Right ventricle myocardium superior (tissue), 1 donor: Measurements from ENCODE around the gene CEP70. TPM values are rescaled to one million over a fixed set of nuclear protein-coding genes. Genes with fewer than 3 reads are reported as not detected.
"Not testable (repeated sequence)": the region's sequence is repeated elsewhere in the genome, so short reads cannot be mapped to it uniquely, and the experiment has no call there.

Experiments used
- ATAC-seq: fragments of 200-7000 bp; cut with Tn5 transposase; one replicate; pipeline ENCODE4 v1.9.1; 2020; ENCODE audit warnings: mild to moderate bottlenecking; ENCODE audit not compliant: poor library complexity
- DNase-seq: peaks from one replicate; pipeline ENCODE4 v3.0.0-alpha.2; 2020
- intact Hi-C: fragments of 100-400 bp; cut with DNase I; formaldehyde crosslinking; loops from one replicate; pipeline ENCODE4 v1.11.2; 2022
- total RNA-seq: library from RNA; stranded (reverse); fragmentation: NEBNext Ultra II Directional; extraction: Animal tissue kit (Norgen Biotek cat#: 25700); gene quantifications from one replicate; pipeline ENCODE4 v1.2.1, GENCODE V29; 2021
- donor health status: DM: no; HTN: yes; CAD: no; lungs with severe emphysema.

The CEP70 gene
- total RNA-seq, 1 donor from 2014 or later, result 19.0 TPM

DNA sequence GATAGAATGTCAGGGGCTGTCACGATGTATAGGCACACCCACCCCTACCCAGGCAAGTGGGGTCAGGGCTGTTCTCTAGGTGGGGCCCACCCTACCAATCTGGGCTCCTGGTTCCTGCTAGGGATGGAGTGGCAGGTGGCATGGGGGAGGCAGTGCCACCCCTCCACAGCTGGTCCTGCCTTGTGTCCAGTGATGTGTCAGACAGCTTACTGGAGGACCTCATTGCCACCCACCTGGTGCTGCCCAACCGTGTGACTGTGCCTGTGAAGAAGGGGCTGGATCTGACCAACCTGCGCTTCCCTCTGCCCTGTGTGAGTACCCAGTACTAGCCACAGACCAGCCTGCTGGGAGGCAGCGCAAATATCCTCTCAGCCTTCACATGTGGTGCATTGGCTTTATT, 132.2 kb downstream of the CEP70 start:
- intact Hi-C loops, result no loop called here
- DNase-seq, result no peak
- no peak for ATAC-seq

DNA sequence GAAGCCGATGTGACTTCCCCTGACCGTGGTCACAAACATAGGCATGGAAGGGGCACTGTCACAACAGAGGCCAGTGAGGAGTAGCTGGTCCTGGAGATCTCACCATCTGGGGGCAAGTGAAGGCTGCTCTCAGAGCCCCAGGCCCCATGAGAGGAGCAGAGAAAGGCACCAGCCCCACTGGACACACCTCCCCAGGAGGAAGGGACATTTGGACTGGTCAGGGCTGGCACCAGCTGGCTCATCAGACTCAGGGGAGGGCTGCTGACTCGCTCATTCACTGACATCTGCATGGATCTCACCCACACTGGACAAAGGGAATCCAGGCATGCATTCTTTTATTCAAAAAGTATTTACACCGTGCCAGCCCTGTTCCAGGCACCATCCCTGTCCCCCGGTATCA, 132.8 kb downstream of the CEP70 start:
- intact Hi-C loops, result no loop called here
- no peak for ATAC-seq
- DNase-seq, result no peak

DNA sequence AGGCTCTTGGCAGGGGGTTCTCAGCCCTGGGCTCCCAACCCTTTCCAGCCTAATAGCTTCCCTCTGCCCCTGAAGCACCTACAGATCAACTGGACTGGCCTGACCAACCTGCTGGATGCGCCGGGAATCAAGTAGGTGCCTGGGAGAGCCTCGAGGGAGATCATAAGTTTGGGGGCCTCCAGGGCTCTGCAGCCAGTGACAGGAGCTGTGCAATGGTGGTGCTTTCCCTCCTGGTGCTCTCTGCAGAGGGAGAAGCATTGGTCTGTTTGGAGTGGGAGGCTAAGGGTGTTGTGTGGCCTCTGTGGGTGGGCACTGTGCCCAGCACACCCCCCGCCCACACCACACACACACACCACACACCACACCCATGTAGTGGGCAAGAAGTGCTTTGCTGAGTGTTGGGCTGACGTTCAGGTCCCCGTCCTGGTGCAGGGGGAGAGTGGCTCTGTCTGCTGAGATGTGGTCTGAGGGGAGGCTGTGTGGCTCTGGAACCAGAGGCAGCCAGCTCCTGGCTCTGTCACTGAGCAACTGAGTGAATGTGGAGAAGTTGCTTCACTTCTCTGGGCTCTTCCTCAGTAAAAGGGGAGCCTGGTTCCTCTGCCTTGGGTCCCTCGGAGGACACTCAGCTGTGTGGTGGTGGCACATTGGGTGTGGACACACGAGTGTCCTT, 133.4 kb downstream of the CEP70 start:
- intact Hi-C loops, result no loop called here
- ATAC-seq (no peak), DNase-seq (no peak)

DNA sequence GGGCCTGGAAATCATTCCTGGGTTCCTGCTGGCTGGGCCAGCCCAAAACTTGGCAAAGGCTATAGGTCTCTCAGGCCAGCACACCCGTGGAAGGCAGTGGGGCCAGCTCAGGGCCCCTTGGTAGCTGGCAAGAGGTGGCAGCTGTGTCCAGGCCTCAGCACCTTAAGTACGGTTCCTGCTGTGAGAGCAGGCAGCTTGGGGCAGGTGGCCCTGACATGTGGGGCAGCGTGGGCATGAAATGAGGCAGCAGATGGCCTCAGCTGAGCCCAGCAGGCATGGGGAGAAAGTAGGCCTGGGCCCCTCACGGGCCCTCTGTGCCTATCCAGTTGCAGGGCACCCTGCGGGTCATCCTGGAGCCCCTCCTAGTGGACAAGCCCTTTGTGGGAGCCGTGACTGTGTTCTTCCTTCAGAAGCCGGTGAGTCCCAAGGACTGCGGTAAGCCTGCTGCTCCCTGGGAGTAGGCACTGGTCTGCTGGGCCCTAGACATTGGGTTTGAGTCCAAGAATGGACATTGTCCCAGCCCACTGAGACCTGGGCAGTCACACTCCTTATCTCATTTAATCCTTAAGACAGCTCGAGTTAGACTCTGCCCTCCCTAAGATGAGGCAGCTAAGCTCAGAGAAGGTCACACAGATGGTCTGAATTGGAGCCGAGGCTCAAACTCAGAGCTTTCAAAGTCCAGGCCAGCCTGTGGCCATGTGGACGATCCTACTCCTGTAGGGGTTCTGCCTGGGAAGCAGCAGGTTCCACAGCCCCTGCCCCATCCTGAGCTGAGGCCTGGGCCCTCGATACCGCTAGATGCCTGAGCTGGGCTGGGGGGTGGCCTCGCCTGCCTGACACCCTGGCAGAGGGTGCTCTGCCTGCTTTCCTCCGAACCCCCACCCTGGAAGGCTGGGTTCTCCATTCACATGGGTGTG, 134.2 kb downstream of the CEP70 start:
- DNase-seq (no peak), ATAC-seq (peak; percentile 64)
- intact Hi-C loops, result no loop called here

DNA sequence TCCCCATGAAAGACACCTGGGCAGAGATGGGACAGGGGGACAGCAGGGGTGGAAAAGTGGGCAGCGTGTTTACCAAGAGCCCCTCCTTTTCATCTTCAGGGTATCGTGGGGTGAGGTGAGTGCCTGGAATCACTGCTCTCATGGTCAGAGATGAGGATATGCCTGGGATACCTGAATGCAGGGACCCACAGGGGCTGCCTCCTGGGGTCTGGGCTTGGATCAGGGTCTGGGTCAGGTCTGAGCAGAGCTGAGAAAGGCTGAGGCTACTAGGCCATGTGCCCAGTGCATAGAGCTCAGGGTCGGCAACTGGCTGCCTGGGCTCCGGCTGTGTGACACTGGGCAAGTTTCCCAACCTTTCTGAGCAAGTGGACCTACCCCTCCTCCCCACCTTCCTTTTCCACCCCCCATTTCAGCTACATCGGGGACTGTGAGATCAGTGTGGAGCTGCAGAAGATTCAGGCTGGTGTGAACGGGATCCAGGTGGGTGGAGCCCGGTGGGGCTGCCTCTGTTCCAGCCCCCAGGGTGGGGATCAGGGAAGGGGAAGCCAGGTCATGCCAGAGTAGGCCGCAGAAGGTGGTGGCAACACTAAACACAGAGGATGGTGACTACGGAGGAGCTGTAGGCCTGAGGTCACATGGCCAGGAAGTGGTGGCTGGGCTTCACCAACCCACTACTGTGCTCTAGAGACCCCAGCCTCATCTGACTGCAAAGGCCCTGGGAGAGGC, 135.1 kb downstream of the CEP70 start:
- intact Hi-C loops, result no loop called here
- ATAC-seq, result no peak

DNA sequence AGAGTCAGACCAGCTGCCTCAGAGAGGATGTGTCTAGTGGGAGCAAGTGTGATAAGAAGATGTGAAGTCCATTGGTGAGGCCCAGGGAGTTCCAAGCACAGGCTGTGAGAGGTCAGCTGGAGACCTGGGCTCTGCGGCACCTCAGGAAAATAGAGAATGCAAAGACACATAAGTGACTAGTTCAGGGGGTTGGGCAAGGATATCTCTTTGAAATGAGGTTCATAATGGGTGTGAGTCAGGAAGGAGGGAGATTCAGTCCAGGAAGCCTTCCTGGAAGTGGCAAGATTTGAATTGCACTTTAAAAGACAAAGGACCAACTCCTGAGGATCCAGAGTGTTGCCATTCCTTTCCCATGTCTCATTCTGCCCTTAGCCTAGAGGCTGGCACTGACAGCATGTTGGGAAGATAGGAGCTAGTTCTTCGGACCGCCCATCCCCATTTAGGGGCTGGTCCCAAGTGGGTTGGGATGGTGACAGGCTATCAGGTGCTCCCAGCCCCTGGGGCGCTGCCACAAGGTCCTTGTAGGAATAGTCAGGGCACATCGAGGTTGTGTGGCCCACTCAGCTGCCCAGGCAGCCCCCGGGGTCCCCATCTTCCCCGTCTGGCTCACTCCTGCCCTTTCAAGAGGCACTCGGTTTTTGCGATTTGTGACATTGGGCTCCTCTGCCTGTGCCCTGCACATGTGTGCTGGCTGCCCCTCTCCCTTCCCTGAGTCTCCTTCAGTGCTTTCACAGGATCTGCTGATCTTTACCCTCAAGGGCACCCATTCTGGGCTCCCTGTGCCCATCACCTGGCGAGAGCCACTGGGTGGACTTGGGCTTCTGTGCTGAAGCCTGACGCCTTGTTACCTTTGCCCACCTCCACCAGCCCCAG, 136.0 kb downstream of the CEP70 start:
- intact Hi-C loops, result no loop called here
- peak; percentile 21 for ATAC-seq
- no peak for DNase-seq

More for the DNA sequence above, 135.1 kb downstream of the CEP70 start:
- no peak for DNase-seq

DNA sequence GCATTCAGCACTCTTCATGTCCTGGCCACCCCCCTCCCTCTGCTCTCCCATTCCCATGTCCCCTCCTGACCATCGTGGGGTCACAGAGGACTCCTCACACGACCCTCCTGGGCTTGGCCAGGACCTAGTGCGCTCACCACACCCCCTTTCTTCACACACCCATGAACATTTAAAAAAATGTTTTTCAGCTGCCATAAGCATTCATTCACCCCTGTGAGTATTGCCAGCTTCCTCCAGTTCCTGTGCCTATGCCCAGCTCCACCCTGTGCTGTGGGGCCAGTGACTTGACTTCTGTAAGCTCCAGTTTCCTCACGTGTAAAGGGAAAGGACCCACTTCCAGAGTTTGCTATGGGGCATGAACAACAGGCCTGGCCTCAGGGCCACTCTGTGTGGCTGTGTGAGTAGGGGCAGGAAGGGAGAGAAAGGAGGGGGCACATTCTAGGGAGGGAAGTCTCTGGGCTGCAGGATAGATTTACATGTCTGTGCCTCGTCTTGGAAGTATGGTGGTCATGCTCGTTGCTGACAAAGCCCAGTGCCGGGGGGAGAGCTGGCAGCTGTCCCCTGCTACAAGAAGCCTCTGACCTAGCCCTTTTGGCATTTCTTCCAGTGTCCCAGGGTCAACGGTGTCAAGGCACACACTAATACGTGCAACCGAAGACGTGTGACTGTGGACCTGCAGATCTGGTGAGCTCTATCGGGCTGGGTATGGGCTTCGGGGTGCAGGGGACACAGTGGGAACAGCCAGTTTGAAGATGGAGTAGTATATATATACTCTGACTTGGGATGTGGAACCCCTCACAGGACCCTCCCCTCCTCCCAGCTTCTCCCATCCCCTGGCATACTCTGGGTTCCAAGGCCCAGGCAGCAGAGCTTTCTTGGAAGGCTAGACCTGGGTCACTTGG, 136.8 kb downstream of the CEP70 start:
- ATAC-seq (no peak), DNase-seq (no peak)
- intact Hi-C loops, result no loop called here

DNA sequence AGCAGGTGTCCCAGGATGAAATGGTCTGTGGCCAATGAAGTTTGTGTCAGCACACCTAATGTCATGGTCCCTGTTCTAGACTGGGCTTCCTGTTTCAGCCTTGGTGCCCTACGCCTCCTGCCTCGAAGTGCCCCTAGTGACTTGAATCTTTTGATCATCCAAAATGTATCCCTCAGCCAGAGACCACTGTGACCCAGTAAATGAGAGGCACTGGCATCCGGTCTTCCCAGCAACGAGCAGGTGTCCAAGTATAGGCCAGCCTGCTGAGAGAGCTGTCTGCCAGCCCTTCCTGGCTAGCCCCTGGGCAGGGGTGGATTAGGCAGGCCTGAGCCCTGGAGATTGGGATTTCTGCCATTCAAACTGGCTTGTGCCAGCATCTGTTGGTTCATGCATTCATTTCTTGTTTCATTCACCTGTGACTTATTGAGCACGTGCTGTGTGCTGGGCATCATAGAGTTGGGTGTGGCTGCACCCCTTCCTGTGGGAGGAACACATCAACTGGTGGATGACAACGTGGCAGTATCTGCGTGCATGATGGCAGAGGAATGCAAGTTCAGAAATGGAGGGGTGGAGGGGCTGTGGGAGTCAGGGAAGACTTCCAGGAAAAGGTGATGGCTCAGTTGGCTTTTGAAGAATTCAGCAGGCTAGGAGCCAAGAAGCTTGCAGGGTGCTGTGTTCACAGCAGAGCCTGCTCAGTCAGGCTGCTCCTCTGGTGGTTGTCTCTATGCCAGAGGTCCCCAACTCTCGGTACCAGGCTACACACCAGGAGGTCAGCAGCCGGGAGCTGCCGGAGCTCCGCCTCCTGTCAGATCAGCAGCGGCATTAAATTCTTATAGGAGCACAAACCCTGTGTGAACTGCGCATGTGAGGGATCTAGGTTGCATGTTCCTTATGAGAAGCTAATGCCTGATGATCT, 138.0 kb downstream of the CEP70 start:
- ATAC-seq (no peak), DNase-seq (no peak)
- intact Hi-C loops, result no loop called here

DNA sequence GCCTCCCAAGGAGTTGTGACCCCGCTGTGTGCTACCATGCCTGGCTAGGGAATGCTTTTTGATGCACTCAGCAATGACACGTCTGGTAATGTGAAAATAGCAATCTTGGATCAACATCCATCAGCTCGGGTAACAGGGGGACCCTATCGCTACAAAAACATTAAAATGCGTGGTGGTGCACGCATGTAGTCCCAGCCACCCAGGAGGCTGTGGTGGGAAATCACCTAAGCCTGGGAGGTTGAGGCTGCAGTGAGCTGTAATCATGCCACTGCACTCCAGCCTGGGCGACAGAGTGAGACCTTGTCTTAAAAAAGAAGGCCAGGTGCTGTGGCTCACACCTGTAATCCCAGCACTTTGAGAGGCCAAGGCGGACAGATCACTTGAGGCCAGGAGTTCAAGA, 140.1 kb downstream of the CEP70 start:
- intact Hi-C loops, ATAC-seq, DNase-seq: not testable (repeated sequence)

DNA sequence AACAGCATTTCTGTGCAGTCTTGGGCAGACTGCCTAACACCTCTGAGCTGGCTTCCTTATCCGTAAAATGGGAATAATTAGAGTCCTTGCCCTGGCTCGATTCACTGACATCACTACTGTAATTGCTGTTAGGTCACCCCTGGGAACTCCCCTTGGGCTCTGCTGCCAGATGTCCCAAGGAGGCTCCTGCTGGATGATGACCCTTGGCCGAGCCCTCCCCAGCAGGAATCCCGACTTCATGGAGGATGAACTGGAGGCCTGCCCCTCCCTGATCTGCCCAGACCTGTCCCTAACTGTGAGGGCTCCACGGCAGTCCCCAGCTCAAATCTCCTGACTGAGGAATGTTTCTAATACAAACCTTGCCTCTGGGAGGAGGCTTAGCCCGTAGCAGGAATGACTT, 141.6 kb downstream of the CEP70 start:
- intact Hi-C loops, result no loop called here
- no peak for DNase-seq

DNA sequence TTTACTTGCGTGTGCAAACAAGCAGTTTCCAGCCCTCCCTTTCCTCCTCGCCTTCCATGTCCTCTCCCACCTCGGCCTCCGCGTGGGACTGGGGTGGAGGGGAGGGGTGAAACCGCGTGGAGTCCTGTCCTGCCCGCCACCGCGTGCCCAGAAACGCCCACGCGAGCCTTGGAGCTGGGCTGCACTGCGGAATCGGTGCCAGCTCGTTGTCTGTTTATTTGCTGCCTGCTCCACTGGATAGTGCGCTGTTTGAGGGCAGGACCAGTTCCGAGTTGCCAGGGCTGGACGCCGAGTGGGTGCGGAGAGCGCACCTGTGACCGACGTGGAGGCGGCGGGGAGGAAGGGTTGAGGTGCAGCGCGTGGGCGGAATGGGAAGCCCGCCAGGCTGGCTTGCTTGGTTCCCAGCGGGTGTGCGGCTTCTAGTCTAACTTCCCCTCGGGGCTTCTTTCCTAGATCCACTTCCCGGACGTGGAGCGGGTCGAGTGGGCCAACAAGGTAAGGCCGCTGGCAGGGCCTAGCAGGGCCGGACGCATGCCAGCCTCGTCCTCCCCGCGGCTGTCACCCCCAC, 142.4 kb downstream of the CEP70 start:
- ATAC-seq, result no peak
- intact Hi-C loops, result no loop called here
- DNase-seq, result no peak

More for the DNA sequence above, 141.6 kb downstream of the CEP70 start:
- no peak for ATAC-seq

DNA sequence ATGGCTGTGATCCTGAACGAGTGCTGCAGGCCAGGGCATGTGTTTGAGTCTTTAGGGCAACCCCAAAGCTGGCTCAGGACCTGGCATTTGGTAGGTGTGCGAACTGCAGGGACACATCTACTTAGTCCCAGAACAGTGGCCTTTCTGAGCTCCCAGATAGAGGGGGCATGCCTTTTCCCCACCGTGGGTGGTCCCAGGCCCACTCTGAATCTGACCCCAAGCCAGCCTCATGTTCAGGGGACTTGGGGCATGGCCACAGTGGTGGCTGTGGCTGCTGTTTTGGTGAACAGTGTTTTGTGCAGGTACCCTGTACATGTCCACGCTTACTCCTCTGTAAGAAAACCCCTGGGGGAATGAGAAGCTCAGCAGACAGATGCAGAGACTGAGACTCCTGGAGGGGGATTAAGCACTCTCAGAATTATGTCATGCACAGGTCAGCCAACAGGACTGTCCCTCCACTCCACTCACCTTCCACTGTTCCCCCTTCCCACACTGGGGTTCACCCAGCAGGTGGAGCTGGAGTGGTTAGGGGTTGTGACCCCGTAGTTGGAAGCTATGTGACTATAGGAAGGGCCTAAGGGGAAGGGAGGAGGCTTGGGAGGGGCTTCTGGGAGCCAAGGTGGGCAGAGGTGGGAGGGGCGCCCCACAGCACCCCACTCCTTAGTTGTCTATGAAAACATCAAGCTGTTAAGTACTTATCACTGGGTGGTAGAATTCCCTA, 143.2 kb downstream of the CEP70 start:
- intact Hi-C loops, result no loop called here
- DNase-seq, result no peak
- no peak for ATAC-seq

DNA sequence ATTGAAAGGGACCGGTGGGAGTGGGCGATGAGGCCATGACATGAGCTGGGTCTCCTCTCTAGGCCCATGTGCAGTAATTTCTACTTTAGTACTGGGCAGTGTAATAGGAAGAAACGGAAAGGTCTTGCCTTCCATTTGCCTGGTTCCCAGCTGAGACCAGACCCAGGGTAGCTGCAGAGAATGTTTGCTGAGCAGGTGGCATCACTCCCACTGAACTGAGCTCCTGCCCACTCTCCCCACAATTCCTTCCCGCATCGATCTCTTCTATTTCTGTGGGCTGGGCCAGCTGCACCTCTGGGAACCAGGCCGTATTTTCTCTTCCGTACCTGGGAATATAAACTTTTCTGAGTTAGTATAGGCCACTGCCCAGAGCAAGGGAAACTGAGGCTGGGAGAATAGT, 143.9 kb downstream of the CEP70 start:
- DNase-seq (no peak), ATAC-seq (no peak)
- intact Hi-C loops, result no loop called here

DNA sequence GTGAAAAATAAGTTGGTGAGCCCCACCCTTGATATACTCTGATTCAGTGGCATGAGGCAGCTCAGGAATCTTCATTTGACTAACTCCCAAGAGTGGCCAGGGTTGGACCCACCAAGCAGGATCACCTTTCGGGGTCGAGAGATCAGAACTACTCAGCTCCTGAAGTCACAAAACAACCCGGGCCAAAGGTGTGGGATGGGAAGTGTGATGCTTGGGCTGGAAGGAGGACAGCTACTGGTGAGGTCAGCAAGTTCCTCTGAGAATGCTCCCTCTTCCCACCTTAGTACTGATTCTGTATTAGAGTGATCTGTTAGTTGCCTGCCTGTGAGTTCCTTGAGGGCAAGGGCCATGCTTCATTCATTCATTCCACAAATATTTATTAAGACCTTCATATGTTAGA, 144.6 kb downstream of the CEP70 start:
- DNase-seq (no peak), ATAC-seq (no peak)
- intact Hi-C loops, result no loop called here

DNA sequence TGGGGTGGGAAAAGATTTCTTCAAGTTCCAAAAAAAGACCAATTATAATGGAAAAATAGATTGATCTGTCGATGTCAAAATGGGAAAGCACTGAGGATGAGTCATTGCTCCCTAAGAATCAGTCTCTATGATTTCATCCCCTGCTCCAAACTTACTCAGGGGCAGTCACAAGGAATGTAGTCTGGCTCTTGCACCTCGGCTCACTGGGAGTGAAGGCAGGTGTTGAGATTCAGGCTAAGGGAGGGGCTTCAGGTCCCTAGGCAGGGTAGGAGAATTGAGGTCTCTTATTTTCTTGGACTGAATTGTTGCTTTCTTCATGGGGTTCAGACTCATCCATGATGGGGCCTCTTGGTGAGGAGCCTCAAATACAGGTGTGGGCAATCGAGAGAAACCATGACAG, 145.4 kb downstream of the CEP70 start:
- intact Hi-C loops, result no loop called here
- DNase-seq (no peak), ATAC-seq (no peak)

DNA sequence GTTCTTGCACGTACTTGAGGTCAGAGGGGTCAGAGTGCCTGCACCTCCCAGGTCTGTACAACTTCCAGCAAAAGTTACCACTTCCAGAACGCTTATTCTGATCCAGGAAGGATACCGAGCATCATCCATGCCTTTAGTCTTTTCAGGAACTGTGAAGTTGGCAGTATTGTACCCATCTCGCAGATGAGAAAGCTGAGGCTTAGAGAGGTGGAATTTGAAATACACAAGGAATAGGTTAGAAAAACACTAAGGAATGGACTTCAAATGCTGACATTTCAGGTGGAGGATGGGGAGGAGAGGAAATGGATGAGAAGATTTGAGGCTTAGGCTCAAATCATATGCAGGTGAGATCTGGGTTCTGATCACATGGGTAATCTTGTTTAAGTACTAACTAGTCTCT, 148.4 kb downstream of the CEP70 start:
- DNase-seq (no peak), ATAC-seq (no peak)
- intact Hi-C loops, result no loop called here
